Head of caudate nucleus (tissue), 42 donors: ENCODE data around the gene USP13.
"Not testable (repeated sequence)": the region's sequence is repeated elsewhere in the genome, so short reads cannot be mapped to it uniquely, and the experiment has no call there.

ENCODE experiments used
- DNase-seq, 42 donors: peaks; one replicate each; pipeline versions ENCODE4 v3.0.0 to v3.0.0-alpha.2; 2020 to 2021; ENCODE audit warnings: mixed read lengths in 7 of 42
- intact Hi-C: fragments of 100-400 bp; cut with DNase I; formaldehyde crosslinking; loops from one replicate; pipeline ENCODE4 v1.15.0; 2022

The USP13 gene

DNA sequence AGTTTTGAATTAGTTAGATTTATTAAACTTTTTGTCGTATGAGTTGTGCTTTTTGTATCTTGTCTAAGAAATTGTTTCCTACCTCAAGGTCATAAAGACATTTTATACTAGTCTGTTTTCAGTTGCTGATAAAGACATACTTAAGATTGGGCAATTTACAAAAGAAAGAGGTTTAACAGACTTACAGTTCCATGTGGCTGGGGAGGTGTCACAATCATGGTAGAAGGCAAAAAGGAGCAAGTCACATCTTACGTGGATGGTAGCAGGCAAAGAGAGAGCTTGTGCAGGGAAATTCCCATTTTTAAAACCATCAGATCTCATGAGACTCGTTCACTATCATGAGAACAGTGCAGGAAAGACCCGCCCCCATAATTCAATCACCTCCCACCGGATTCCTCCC, 30.4 kb downstream of the USP13 start:
- intact Hi-C loops, DNase-seq: not testable (repeated sequence)

- intact Hi-C loops, result no loop called here
- no peak for DNase-seq
These were observed 35.2 kb downstream of the USP13 start for GRCh38 chr3:179687967-179688535.

DNA sequence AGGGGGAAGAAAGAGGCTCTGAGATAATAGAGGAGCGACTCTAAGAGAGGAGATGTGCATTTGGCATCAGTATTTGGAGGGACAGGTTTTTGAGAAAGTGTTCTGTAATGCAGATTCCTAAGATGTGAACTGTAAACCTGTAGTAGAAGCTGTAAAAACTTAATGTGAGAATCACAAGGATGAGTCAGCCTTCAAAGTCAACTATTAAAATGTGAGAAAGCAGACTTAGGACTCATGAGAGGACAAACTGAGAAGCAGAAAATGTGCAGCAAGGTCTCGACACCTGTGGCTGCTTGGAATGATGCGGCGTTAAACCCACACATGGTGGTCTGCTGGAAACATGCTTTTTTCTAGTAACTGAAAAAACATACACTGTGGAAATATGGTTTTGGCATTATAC, 36.0 kb downstream of the USP13 start:
- intact Hi-C loops, result no loop called here
- no peak for DNase-seq

- intact Hi-C loops, result no loop called here
- no peak for DNase-seq
These were observed 41.9 kb downstream of the USP13 start for GRCh38 chr3:179694731-179695130.

DNA sequence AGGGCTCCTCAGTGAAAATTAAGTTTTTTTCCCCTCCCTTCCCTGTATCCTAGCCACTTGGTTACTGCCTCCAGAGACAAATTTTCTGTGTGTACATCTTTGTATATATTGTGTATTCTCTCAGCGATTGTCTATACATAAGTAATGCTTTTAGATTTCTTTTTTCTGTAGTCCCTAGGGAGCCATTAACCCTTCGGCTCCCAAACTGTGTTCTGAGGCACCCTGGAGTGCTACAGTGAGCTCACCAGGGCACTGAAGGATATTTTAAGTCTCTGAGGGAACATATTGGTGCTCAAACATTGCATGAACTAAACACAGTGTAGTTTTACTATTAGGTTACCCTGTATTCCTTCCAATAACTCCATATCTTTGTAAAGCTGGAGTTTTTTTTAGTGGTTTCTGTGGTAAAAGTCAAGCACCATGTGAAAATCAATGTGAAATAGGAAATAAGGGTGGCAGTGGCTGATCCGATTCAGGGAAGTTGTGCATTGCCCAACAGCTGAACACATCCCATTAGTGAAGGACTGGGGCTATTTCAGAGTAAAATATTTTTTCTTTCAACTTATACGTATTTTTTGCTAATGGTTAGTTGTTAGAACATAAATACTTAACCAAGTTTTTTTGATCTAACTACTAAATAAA, 43.0 kb downstream of the USP13 start:
- no peak for DNase-seq
- intact Hi-C loops, result no loop called here

DNA sequence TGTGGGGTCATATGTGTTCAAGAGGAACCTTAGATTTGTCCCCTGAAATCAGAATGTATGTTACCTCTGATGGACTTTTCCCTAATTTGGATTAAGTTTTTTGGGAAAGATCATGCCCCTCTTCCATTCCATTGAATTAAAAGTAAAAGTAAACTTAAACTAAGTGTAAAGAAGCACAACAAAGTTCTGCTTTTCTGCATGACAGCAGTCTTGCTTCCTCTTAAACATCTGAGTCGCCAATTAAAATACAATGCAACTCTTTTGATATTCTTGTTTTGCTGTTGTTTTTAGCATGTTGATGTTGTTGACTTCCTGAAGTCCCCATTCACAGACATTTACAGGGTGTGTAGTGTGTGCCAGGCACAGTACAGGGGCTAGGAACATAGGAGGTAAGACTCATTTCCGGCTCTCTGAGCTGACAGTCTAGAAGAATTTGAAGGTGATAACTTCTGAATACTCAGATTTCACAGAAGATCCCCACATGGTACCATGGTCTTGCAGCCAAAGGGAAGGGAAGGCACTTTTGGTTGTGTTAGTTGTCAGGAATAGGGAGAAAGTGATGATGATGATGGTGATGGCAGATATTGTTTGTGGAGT, 45.0 kb downstream of the USP13 start:
- no peak for DNase-seq
- intact Hi-C loops, result no loop called here

GRCh38 chr3:179700716-179701115, 47.9 kb downstream of the USP13 start:
- intact Hi-C loops, result no loop called here
- no peak for DNase-seq

GRCh38 chr3:179701176-179701827, 48.5 kb downstream of the USP13 start:
- intact Hi-C loops, result no loop called here
- no peak for DNase-seq

DNA sequence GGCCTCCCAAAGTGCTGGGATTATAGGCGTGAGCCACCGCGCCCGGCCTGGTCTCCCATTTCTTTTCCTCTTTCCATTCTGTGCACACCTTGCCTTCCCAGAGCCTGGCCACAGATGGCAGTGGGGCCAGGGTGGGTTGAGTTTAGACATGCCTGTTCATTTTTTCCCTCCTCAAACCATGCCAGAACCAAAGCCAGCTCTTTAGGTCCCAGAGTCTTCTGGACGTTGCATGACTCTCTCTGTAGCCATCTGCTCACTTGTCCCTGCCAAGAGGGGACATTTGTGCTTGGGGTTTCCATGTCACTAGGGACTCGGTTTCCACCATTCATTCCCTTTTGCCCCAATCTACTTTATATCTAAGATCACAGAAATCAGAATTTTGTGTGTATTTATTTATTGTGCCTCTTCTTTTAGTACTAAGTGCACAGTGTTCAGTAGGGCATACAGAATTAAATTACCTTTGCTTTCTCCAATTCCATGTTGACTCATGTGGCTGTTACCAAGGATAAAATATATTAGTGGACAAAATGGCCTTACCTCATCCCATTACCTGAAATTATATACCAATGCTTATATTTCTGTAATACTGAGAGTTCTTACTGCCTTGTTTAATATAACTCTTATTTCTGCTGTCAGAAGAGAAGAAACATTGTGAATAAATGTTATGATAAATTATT, 49.6 kb downstream of the USP13 start:
- intact Hi-C loops, result no loop called here
- DNase-seq, result no peak

DNA sequence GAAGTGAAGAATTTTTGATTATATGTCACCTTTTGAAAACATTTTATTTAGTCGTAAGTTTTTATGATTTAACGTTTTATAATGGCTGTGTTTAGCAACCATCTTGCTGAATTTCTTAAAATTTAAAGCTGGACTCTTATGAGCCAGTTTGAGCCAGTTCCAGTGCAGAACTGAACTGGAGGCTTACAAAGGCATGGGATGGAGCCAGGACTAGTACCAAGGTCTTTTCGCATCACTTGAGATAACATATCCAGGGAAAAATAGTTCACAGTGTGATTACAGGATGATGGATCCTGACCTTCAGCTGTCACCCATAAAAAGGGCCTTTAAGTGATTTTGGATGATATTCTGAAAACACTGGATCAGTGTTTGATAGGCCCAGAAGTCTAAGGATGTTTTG, 51.0 kb downstream of the USP13 start:
- DNase-seq, result no peak
- intact Hi-C loops, result no loop called here

DNA sequence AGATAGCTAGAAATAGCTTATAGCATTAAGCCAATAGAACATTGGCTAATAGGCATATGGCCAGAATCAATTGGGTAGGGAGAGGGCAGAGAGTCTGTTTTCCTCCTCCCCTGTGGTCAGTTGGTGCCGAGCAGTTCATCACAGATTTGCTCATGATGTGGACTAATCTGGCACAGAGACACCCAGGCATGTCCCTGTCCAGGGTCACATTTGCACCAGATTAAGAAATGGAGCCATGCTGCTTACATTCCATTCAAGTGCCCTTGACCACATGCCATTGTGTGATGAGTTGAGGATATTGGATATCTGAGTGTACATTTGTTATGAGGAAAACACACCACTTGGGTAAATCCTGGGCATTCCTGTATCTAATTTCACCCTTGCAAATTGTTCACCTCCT, 53.4 kb downstream of the USP13 start:
- intact Hi-C loops, result no loop called here
- DNase-seq, result no peak

GRCh38 chr3:179710079-179710478, 57.2 kb downstream of the USP13 start:
- intact Hi-C loops, result no loop called here
- DNase-seq, result no peak

- intact Hi-C loops, result no loop called here
- no peak for DNase-seq
These were observed 60.8 kb downstream of the USP13 start for GRCh38 chr3:179713643-179714090.

GRCh38 chr3:179715582-179715981, 62.7 kb downstream of the USP13 start:
- DNase-seq, result no peak
- intact Hi-C loops, result no loop called here

DNA sequence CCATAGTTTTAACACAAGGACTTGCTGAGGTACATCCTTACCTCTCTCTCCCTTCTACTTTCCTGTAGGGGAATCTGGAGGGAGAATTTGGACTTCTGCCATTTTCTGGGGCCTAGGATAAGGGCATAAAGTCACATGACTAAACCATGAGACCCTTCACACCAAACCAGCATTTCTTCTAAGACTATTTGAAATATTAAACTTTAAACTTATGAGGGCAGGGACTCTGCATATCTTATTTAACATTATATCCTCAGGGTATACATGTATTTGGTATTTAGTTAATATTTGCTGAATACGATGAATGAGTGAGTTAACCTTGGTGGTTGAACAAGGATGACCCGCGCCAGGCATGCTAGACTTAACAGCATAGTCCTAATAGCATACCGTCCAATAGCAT, 63.4 kb downstream of the USP13 start:
- intact Hi-C loops, result no loop called here
- DNase-seq, result no peak

DNA sequence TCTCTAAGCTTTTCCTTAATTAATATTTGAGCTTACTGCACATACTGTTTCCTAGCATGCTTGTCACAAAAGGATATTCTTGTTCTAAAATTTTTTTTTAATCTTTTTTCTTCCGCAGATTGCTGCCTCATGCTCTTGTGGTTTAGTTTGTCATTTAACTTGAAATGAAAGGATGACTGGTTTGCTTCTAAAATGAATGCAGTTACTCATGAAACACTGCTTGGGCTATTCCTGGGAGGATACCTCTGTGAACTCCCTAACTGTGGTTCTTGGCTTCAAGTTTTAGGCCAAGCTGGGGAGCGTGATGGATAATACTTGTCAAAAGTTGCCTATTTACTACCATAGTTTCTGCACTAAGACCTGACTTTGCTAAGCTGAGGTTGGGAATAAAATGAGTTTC, 64.0 kb downstream of the USP13 start:
- intact Hi-C loops, result no loop called here
- DNase-seq, result no peak

DNA sequence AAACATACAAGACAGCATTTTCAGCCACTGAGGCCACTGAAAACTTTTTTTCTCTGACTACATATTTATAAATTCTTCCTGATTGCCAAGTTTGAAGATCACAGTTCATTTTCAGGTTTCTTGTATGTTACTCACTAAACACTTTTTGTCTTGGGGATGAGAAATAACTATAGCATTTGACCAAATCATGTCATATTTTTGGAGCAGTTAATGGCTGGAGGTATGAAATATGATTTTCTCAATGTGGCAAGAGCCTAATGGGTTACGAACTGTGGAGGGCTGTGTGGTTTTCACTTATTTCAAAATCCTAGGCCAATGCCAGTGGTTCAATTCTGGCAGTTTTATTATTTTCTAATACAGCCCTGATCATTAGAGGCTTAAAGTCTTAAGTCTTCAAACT, 64.4 kb downstream of the USP13 start:
- intact Hi-C loops, result no loop called here
- DNase-seq, result no peak

GRCh38 chr3:179719048-179719734, 66.4 kb downstream of the USP13 start:
- intact Hi-C loops, result no loop called here
- no peak for DNase-seq

DNA sequence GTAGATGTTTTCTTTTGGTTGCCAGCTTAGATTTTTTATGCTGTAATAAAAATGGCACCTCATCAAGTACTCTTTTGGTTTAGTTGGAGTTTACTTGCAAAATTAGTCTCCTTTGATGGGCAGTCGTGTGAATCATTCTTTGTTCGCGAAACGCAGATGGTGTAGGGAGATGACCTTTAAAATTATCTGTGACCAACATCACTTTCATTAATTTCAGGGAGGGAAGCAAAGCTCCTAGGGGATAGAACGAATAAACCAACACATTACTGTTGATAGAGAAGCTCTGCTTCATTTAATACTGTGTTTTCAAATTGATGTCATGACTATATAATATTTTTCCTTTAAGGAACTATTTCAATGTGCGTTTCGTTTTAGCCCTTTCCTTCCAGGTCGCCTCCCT, 67.4 kb downstream of the USP13 start:
- intact Hi-C loops, result no loop called here
- DNase-seq, result no peak
